GM21423 (cell line): ENCODE data around the gene CPD.
A peak's percentile ranks its signal among the peaks of the same experiment; 100 is the strongest.

Experiments
- ATAC-seq: cut with Tn5 transposase; IDR thresholded peaks from one replicate; pipeline ENCODE4 v1.9.1; 2021; ENCODE audit warnings: mild to moderate bottlenecking, moderate library complexity; ENCODE audit not compliant: unreplicated experiment

CPD gene

GRCh38 chr17:30352240-30352814 lies 26.4 kb upstream of the CPD start:
- ATAC-seq, result no peak

- no peak for ATAC-seq
Measured at GRCh38 chr17:30354701-30355100, 24.0 kb upstream of the CPD start.

DNA sequence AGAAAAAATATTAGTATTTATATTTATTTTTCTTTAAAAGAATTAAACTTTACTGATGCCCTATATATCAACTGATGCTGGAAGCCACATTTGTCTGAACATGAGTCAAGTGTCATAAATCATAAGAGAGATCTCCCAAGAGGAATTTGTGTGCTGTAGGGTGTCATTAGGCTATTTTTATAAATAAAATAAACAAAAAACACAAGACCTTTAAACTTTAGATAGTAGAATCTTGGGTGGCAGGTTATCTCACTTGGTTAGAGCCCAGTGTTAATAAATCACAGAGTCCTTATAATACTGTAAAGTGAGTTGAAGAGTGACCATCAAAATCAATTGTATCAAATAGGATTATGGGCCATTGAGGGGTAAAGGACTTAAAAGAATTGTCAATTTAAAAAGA lies 21.3 kb upstream of the CPD start:
- no peak for ATAC-seq

DNA sequence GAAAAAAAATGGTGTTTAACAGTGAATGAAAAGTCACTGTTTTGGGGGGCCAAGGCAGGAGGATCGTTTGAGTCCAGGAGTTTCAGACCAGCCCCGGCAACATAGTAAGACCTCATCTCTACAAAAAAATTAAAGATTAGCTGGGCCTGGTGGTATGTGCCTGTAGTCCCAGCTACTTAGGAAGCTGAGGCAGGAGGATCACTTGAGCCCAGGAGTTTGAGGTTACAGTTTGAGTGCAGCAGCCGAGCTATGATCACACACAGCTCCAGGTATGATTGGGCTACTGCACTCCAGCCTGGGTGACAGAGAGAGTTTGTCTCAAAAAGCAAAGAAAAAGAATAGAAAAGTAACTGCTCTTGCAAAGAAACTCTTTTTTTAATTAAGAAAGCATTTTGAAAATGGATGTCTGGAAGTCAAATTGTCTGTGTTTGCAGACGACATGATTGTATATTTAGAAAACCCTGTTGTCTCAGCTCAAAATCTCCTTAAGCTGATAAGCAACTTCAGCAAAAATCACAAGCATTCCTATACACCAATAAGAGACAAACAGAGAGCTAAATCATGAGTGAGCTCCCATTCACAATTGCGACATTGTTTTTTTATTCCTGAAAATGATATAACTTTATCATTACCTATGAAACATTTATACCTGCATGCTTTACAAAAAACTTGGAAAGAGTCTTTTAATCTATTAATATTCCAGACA lies 20.5 kb upstream of the CPD start:
- ATAC-seq, result no peak

- ATAC-seq, result no peak
Measured at GRCh38 chr17:30360086-30360808, 18.5 kb upstream of the CPD start.

DNA sequence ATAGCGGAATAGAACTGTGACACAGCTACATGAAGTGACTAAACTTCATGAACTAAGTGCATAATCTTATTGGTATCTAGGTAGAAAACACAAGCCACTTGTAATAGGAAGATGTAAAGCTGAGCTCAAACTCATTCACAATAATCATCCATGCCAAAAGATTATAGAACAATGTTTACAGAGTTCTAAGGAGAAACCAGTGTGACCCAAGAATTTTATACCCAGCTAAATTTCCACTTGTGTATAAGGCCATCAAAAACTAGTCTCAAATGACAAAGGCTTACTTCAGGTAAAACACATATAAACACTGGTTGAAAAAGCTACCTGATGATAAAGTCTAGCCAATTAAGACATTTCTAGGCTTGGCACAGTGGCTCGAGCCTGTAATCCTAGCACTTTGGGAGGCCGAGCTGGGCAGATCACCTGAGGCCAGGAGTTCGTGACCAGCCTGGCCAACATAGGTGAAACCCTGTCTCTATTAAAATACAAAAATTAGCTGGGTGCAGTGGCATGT lies 16.9 kb upstream of the CPD start:
- ATAC-seq, result no peak

DNA sequence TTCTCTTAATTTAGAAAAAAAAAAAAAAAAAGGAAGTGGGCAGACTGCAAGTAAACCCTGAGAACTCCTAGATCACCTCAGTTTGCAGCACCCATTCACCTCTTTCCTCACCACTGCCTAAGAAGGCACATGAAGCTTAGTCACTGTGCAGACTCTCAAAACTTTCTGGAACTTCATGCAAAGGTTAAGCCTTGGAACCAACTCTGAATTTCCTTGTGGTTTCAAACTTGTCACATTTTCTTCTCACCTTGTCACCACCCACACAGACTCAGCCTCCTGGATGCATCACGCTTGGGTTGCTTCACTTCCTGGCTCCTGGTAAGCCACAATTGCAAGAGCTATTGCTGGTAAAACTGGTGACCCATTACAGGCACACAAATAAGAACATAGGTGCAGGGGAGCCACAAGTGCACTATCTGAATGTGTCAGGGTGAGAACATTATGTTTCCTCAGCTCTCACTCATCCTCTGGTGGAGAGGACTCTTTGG lies 15.0 kb upstream of the CPD start:
- ATAC-seq, result peak; percentile 86

- no peak for ATAC-seq
Measured at GRCh38 chr17:30366536-30366935, 12.2 kb upstream of the CPD start.

DNA sequence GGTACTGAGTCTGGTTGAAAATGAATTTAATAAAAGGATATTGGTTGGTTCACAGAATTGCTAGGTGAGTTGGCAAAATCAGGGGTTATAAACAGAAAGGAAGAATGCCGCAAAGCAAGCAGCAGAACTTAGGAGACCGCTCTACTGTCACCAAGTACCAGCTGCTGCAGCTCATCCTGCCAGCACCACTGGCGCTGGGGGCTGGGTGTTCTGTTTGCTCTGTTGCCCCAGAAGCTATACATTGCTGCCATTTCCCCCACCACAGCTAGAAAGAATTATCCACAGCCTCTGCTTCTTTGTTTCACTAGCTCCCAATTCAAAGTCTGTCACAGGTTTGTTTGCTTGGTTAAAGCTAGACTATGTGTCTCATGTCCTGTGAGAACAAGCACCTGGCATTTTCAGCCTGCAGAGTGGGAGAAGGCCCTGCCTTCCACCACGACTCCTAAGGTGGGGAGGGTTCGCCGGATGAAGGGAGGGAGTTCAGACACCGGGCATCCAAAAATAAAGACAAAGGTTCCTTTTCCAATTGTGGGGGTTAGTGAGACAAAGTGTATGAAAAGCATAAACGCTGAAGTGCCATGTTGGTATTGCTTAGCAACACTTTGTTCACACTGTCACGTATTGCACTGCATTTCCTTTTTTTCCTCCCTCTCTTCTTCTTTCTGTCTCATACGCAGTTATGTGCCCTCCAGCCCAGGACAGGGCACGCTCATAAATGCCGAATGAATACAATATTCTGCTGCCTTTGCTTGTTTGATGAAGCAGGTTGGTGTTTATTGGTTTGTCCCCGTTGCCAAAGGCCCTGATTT lies 9.6 kb upstream of the CPD start:
- no peak for ATAC-seq

- ATAC-seq, result no peak
Measured at GRCh38 chr17:30369995-30370394, 8.7 kb upstream of the CPD start.

DNA sequence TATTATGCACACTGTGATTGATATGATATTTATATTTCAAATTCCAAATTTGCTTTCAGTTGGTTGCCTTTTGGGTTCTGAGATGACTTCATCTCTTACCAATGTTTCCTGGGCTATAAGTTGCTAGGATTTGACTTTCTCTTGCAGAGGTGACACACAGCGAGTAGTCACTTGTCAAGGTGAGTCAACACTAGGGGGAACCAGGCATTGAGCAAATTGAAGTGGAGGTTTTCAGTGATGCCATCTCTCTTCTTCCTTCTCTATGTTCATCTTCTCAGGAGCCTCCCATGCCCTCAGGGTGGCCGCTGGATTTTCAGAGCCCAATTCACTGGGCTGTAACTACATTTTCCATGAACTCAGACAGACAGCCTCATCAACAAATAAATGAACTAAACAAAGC lies 6.0 kb upstream of the CPD start:
- ATAC-seq, result no peak

GRCh38 chr17:30375661-30376060 lies 3.1 kb upstream of the CPD start:
- no peak for ATAC-seq

GRCh38 chr17:30376621-30377452 lies 1.9 kb upstream of the CPD start:
- ATAC-seq, result no peak

DNA sequence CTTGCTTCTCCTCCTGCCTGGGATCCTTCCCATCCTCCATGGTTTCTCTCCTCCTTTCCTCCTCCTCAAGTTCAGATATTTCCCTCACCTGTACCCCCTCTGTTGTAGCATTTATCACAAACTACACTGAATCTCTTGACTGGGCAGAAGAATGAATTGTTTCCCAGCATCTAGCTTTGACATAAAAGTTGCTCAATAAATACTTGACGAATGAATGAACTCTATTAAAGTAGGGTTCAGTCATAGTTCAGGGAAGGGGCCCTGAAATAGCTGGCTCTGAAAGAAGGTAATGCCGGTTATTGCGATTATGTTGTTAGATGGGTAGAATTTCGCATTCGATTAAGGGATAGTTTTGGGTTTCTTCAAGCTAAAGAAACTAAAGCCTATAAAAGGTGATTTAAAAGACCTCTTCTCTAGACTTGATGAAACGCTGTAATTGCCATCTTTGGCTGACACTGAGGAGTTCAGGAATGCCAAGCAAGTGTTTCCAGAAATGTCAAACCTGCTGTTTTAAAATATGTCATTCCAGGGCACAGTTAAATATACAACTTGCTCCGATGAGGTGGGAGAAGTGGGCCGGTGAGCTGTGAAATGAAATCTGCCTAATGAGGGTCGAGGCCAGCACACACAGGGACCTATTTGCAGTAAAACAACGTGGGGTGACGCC lies 1.0 kb upstream of the CPD start:
- no peak for ATAC-seq

DNA sequence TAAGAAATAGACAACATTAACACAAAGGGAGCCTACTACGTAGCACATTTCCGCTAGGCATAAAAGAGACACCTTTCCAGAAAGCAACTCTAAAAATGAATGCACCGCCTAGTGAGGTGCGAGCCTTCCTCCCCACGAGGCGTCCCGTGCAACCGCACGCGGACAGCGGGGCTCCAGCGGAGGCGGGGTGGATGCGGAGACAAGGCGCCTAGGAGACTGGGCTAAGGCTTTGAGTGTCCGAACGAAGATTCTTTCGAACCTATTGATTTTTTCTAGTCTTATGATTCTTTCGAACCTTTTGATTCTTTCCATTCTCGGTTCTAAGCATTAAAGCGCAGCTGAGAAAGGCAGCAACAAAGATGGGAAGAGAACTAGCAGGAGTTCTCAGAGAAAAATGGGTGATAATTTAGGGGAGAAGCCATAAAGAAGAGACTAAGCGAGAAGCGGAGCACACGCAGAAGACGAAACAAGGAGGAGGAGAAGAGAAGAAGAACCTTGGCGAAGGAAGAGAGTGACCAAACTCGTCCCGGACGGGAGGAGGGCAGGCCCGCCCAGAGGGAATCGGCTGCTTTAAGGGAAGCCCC lies 394 bp upstream of the CPD start:
- ATAC-seq, result no peak

DNA sequence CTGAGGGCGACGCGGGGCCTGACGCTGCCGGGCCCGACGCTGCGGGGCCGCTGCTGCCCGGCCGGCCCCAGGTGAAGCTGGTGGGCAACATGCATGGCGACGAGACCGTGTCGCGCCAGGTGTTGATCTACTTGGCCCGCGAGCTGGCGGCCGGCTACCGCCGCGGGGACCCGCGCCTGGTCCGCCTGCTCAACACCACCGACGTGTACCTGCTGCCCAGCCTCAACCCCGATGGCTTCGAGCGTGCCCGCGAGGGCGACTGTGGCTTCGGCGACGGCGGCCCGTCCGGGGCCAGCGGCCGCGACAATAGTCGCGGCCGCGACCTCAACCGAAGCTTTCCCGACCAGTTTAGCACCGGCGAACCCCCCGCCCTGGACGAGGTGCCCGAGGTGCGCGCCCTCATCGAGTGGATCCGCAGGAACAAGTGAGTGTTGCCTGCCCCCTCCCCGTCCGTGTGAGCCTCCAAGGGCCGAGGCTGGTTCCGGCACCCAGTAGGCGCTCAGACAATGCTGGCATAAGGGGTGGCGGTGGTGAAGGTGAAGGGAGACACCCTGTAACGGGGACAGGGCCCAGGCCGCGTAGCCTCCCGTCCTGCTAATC lies 676 bp downstream of the CPD start:
- no peak for ATAC-seq

GRCh38 chr17:30379903-30380381 lies 1.2 kb downstream of the CPD start:
- ATAC-seq, result no peak

DNA sequence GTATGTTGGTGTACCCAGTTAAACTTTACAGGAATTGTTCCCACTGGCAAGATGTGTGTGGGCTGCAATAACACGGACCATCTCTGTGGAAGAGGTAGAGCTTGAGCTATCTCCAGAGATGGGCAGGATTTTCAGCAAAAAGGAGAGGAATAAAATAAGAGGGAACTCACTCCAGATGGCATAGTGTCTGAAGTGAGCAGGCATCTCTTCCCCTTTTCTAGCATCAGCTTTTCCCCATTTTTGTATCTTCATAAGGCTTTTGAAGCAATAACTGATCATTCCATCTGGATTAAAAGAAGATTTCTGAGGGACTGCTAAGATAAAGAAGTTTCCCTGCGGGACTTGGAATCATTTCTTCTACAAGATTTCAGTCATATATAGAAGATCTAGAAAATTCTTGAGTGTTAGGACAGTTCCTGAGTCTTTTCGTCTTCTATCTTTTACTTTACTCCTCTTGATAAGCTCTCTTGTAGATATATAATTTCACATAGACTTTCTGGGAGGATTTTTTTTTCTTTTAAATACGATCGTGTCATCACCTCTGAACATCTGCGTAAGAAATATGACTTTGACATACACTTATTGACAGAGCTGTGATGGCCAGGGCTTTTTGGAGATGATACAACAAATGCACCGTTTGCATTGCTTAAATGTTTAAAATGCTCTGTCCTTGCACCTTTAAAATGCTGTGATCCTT lies 2.1 kb downstream of the CPD start:
- ATAC-seq, result no peak
